Esophagus mucosa (tissue), 1 donor: Measurements from ENCODE around the gene FZD8. TPM values are rescaled to one million over a fixed set of nuclear protein-coding genes. Genes with fewer than 3 reads are reported as not detected.

Source experiments
- ATAC-seq: fragments of 200-7000 bp; cut with Tn5 transposase; one replicate; pipeline ENCODE4 v1.9.1; 2020
- total RNA-seq: library from RNA; stranded (reverse); gene quantifications from one replicate; pipeline ENCODE4 v1.2.4, GENCODE V29; 2023
- donor health status: DM: yes; HTN: yes; CAD: no.

Gene FZD8
- total RNA-seq, 1 donor from 2014 or later: 0.56 TPM

DNA sequence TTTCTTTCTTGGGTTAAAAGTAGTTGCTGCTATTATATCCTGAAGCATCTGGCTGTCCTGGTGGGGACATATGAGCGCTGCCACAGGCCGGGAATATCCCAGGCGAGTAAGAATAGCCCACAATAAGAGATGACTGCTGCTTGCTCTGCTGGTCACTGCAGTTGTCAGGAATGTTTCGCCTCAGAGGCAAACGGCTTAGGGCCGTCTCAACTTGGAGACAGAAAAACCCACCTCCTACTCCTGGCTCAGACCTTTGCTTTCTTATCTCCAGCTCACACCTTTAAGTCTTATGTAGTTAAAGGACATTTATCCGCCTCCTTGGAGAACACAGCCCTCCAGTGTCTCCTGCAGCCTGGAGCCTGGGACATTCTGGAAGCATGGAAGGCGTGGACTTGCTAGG is 36.9 kb downstream of the FZD8 start, which contains the start of gene GJD4:
TSS of gene GJD4 (plus strand) at position 151 of the 400 bp plus-strand sequence. CDS start at position 378, 227 bp downstream.
- no peak for ATAC-seq

DNA sequence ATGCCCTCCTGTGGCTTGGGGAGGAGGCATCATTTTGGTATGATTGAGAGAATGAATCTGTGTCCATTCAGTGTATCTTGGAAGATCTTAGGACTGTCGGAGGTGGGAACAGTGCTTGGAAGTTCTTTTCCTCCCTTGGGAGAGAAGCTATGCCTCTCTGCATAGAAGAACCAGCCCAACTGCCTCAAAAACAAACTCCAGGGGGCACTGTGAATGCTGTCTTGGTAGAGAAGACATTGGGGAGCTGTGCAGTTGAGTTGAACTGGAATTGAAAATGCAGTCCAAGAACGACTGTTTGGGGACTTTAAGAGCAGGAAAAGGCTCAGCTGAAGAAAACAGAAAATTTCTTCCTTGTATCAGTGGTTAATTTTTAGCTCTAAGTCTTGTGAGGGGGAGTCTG is 41.9 kb downstream of the FZD8 start:
- ATAC-seq: no peak

DNA sequence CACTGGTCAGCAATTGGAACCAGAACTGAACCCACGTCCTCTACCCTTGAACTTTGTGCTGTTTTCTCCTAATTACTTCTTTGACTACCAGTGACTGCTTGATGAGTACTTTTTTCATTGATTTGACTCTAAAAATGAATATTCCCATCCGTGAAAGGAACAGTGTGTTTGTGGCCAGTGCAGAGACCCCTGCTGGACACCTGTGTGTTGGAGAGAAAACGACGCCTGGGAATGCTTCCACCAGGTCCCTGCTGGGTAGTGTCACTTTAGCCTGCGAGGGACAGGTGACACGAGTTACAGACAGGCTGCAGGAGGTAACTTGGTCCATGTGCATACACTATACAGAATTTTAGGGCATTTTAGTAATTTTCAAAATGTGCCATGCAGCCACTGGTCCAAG is 43.7 kb downstream of the FZD8 start:
- no peak for ATAC-seq

DNA sequence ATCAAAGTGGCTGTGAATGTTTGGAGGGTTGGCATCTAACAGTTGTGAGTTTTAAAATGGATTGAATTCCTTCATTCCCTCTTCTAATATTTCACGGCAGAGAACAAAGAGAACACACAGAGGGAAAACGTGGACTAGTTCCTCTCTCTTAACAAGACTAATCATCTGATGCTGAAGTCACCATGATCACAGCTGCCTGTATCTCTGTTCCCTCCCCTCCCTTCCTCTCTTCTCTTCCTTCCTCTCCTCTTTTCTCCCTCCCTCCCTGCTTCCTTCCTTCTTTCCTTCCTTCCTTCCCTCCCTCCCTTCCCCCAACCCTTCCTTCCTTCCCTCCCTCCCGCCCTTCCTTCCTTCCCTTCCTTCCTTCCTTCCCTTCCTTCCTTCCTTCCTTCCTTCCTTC is 47.0 kb downstream of the FZD8 start:
- no peak for ATAC-seq

DNA sequence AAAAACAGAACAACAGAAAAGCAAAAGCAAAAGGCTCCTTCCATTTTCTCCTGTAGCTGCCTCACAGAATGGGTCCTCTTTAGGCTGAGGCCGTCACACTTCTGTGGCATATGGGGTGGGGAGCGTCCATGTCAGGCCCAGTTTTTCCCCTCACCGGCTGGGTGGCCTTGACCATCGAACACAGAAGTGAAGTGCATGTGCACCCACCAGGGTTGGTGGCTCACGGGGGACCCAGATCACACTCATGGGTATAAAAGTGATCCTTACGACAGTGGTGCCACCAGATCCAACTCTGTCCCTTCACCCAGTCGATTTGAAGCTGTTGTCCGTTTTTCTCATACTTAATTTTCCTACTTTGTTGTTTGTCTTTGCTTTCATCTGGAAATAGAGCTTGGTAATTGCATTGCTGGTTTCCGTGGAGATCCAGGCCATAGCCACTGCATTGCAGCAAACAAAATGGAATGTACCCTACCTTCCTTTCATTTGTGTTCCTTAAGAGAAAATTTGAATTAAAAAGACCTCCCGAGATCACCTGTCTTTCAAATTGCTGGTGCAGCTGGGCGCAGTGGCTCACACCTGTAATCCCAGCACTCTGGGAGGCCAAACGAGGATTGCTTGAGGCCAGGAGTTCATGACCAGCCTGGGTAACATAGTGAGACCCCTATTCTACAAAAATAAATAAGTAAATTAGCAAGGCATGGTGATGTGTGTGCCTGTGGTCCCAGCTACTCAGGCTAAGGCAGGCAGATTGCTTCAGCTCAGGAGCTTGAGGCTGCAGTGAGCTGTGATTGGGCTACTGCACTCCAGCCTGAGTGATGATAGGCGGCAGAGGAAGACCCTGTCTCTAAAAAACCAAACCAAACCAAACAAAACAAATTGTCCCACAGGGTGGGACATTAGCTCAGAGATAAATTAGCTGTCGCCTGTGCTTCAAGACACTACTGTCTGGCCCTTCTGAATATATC is 47.7 kb downstream of the FZD8 start:
- no peak for ATAC-seq

DNA sequence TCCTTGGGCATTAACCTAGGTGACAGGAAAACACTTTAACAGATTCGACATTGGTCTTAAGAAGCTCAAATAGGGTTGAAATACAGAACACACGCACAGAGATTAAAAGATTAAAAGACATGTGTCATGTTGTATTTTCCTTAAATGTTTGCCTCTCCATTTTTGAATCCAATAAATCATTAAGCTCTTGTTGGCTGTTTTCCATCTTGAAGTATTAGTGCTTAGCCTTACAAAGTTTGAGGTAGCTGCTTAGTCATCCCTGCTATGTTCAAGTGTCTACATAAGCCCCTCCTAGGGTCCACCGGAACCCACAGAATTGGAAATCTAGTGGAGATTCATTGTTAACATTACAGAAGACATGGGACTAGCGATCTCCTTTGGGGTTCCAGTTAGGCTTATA is 49.7 kb downstream of the FZD8 start:
- ATAC-seq: no peak

DNA sequence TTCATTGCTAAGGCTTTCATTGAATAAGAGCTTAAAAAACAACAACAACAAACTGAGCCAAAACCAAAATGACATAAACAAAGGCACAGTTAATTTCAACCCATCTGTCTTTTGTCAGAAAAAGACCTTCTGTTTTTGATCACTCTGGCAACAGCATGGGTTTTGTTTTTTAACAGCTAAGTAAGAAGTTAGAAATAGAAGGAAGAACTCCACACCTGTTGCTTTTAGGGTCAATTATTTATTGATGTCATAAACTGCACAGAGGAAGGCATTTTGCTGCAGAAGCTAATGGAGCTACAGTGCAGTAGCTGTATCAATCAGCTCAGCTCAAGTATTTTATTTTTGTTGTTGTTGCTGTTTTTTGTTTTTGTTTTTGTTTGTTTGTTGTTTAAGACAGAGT is 53.3 kb downstream of the FZD8 start:
- ATAC-seq: no peak

Other genes with a start within 250 kb of the FZD8 start
- not detected for gene GJD4, start 37.0 kb downstream of the FZD8 start, total RNA-seq